ENCODE data around the gene MICALL1. TPM values are rescaled to one million over a fixed set of nuclear protein-coding genes. Genes with fewer than 3 reads are reported as not detected.

The MICALL1 gene
- total RNA-seq, 1 experiment from 2014 or later, result 47.2 TPM

DNA sequence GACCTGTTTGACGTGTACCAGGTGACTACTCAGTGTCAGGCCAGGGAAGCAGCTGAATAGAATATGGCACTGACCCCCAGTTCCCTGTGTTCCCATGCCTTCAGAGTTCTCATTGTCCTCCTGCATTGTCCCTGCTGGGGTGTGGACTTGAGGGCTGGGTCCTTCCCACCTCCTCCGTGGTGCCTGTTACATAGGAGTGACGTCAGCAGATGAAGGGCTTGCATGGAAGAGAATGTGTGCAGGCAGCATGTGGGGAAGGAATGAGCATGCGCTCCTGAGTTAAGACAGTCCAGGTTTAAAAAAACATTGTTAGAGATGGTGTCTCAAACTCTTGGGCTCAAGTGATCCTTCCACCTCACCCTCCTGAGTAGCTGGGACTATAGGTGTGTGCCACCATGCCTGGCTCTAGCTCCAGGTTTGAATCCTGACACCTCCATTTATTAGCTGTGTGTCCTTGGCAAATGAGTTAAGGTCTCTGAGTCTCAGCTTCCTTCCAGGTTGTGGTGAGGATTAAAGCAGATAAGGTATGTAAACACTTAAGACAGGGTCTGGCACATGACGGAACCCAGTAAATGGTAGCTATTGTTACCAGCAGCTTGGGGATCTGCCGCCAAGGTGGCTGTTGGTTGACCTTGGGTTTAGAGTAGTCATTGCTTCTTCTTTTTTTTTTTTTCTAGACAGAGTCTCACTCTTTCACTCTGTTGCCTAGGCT, 85.8 kb downstream of the MICALL1 start:
- POLR2A ChIA-PET, result no interaction called here
- TF ChIP-seq, protein P1, sequence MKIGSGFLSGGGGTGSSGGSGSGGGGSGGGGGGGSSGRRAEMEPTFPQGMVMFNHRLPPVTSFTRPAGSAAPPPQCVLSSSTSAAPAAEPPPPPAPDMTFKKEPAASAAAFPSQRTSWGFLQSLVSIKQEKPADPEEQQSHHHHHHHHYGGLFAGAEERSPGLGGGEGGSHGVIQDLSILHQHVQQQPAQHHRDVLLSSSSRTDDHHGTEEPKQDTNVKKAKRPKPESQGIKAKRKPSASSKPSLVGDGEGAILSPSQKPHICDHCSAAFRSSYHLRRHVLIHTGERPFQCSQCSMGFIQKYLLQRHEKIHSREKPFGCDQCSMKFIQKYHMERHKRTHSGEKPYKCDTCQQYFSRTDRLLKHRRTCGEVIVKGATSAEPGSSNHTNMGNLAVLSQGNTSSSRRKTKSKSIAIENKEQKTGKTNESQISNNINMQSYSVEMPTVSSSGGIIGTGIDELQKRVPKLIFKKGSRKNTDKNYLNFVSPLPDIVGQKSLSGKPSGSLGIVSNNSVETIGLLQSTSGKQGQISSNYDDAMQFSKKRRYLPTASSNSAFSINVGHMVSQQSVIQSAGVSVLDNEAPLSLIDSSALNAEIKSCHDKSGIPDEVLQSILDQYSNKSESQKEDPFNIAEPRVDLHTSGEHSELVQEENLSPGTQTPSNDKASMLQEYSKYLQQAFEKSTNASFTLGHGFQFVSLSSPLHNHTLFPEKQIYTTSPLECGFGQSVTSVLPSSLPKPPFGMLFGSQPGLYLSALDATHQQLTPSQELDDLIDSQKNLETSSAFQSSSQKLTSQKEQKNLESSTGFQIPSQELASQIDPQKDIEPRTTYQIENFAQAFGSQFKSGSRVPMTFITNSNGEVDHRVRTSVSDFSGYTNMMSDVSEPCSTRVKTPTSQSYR (CRISPR knock-in tag; IDR thresholded peaks at IDR 0.05), result no peak
- TF ChIP-seq RORB (CRISPR knock-in tag; IDR thresholded peaks at IDR 0.05) (no peak), IRF2 (CRISPR knock-in tag; IDR thresholded peaks at IDR 0.05; ENCODE audit: borderline replicate concordance, low read depth) (no peak), OVOL2 (CRISPR knock-in tag; IDR thresholded peaks at IDR 0.05; ENCODE audit: borderline replicate concordance) (no peak), ZNF396 (CRISPR knock-in tag; IDR thresholded peaks at IDR 0.05; ENCODE audit: borderline replicate concordance) (no peak), NFATC4 (CRISPR knock-in tag; IDR thresholded peaks at IDR 0.05) (no peak), SMAD4 (CRISPR knock-in tag; IDR thresholded peaks at IDR 0.05) (no peak), MXD4 (CRISPR knock-in tag; IDR thresholded peaks at IDR 0.05; ENCODE audit: borderline replicate concordance) (no peak), CTCF (IDR thresholded peaks at IDR 0.05) (no peak), NR2C2 (CRISPR knock-in tag; IDR thresholded peaks at IDR 0.05) (no peak), NR1H2 (CRISPR knock-in tag; IDR thresholded peaks at IDR 0.05) (no peak), EMX1 (CRISPR knock-in tag; IDR thresholded peaks at IDR 0.05) (no peak), NFE2L1 (CRISPR knock-in tag; IDR thresholded peaks at IDR 0.05) (no peak), KAT7 (CRISPR knock-in tag; IDR thresholded peaks at IDR 0.05; ENCODE audit: borderline replicate concordance) (no peak)
- TF ChIP-seq, protein P2, sequence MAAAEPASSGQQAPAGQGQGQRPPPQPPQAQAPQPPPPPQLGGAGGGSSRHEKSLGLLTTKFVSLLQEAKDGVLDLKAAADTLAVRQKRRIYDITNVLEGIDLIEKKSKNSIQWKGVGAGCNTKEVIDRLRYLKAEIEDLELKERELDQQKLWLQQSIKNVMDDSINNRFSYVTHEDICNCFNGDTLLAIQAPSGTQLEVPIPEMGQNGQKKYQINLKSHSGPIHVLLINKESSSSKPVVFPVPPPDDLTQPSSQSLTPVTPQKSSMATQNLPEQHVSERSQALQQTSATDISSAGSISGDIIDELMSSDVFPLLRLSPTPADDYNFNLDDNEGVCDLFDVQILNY (CRISPR knock-in tag; IDR thresholded peaks at IDR 0.05), result no peak
- TF ChIP-seq, protein P3, sequence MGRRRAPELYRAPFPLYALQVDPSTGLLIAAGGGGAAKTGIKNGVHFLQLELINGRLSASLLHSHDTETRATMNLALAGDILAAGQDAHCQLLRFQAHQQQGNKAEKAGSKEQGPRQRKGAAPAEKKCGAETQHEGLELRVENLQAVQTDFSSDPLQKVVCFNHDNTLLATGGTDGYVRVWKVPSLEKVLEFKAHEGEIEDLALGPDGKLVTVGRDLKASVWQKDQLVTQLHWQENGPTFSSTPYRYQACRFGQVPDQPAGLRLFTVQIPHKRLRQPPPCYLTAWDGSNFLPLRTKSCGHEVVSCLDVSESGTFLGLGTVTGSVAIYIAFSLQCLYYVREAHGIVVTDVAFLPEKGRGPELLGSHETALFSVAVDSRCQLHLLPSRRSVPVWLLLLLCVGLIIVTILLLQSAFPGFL (CRISPR knock-in tag; IDR thresholded peaks at IDR 0.05; ENCODE audit: borderline replicate concordance), result no peak
- TF ChIP-seq, protein P4, sequence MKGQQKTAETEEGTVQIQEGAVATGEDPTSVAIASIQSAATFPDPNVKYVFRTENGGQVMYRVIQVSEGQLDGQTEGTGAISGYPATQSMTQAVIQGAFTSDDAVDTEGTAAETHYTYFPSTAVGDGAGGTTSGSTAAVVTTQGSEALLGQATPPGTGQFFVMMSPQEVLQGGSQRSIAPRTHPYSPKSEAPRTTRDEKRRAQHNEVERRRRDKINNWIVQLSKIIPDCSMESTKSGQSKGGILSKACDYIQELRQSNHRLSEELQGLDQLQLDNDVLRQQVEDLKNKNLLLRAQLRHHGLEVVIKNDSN (CRISPR knock-in tag; IDR thresholded peaks at IDR 0.05), result no peak
- Mint-ChIP-seq H3K27me3 (ENCODE audit: low read depth) (no peaks in the 10 kb centered on the region), H3K4me1 (peaks cover 14% of the 10 kb centered on the region), H3K27ac (no peak overlapping the region), H3K36me3 (no peaks in the 10 kb centered on the region), H3K9me3 (no peaks in the 10 kb centered on the region), H3K4me3 (no peak overlapping the region)
- DNase-seq (ENCODE audit: low spot score) (no peak), ATAC-seq (no peak)
- CTCF ChIA-PET, result interaction anchor here (1.3 to 5.4 kb wide), 2 partner anchors 9 to 60 kb away, joined by 6 to 36 read pairs; no protein-coding TSS in a partner anchor

Small RNAs within 50 kb of the gene (microRNA-seq; reads per million reads assigned to microRNA genes)
- not detected for gene MIR4534 (ENCODE audit: borderline number of aligned reads)
- gene MIR6820 (ENCODE audit: borderline number of aligned reads), result 5.2 reads per million, percentile 14 among the genes with 10 or more reads in this experiment

Other genes starting within 250 kb of the MICALL1 start
- 36.1 to 42.5 TPM (median 42.3 TPM) in 3 replicates for gene PDXP, start 247.6 kb upstream of the MICALL1 start, total RNA-seq (2021)
- gene LGALS1, start 230.7 kb upstream of the MICALL1 start, total RNA-seq (2021), result 17.3 to 23.5 TPM (median 19.2 TPM) in 3 replicates
- gene NOL12, start 220.0 kb upstream of the MICALL1 start, total RNA-seq (2021), result 20.3 to 24.9 TPM (median 22.0 TPM) in 3 replicates
- gene TRIOBP, start 209.2 kb upstream of the MICALL1 start, total RNA-seq (2021), result 54.0 to 58.9 TPM (median 56.8 TPM) in 3 replicates
- gene GCAT, start 98.4 kb upstream of the MICALL1 start, total RNA-seq (2021), result 33.0 to 36.4 TPM (median 36.3 TPM) in 3 replicates
- 0.69 to 0.89 TPM (median 0.79 TPM) in 3 replicates for gene GALR3, start 82.9 kb upstream of the MICALL1 start, total RNA-seq (2021)
- 17.1 to 19.1 TPM (median 17.9 TPM) in 3 replicates for gene ANKRD54, start 62.0 kb upstream of the MICALL1 start, total RNA-seq (2021)
- 611 to 645 TPM (median 645 TPM) in 3 replicates for gene EIF3L, start 56.9 kb upstream of the MICALL1 start, total RNA-seq (2021)
- gene C22orf23, start 47.3 kb downstream of the MICALL1 start, total RNA-seq (2021), result 0.16 to 0.96 TPM (median 0.72 TPM) in 3 replicates
- 128 to 138 TPM (median 132 TPM) in 3 replicates for gene POLR2F, start 47.4 kb downstream of the MICALL1 start, total RNA-seq (2021)
- 2.7 to 3.6 TPM (median 3.0 TPM) in 3 replicates for gene SOX10, start 78.3 kb downstream of the MICALL1 start, total RNA-seq (2021)
- 28.1 to 33.4 TPM (median 28.2 TPM) in 3 replicates for gene PICK1, start 151.1 kb downstream of the MICALL1 start, total RNA-seq (2021)
- 0.53 to 0.98 TPM (median 0.57 TPM) in 3 replicates for gene SLC16A8, start 177.9 kb downstream of the MICALL1 start, total RNA-seq (2021)
- 3.0 to 5.7 TPM (median 4.9 TPM) in 3 replicates for gene BAIAP2L2, start 204.4 kb downstream of the MICALL1 start, total RNA-seq (2021)

Data from WTC11 (cell line).